SH-SY5Y (cell line): ENCODE results near the gene MGMT.

Experiments used
- GATA2 ChIP-seq: IDR thresholded peaks from 2 replicates; pipeline ENCODE4 v1.6.1; 2011; ENCODE audit warnings: mild to moderate bottlenecking, low read depth, low read length
- GATA3 ChIP-seq: IDR thresholded peaks from 2 replicates; pipeline ENCODE4 v1.6.1; 2011; ENCODE audit warnings: low read depth, mild to moderate bottlenecking, low read length, moderate library complexity

DNA sequence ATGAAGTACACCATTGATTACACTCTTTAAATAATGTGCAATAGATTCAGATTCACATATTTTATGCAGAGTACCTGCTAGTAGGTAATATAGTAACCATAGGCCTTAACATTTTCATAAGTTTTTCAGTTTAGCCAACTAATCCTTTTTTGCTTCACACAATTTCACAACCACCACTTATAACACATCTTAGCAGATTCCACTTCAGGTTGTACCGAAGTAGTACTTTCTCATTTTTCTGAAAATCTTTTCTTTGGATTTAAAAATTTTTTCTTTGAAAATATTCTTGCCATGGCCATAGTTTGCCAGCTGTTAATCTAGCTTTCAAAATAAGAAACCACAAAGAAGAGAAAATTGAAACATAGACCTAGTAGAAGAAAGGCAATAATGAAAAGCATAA is 203.1 kb downstream of the MGMT start:
- TF ChIP-seq GATA3: no peak
- TF ChIP-seq GATA2: no peak
